ENCODE data around the gene TMCO4. TPM values are rescaled to one million over a fixed set of nuclear protein-coding genes. Genes with fewer than 3 reads are reported as not detected.

The TMCO4 gene
- total RNA-seq, 1 donor from 2014 or later: 32.6 TPM

- no peak for DNase-seq (ENCODE audit: low read depth)
Observed at GRCh38 chr1:19656780-19657466, 142.8 kb downstream of the TMCO4 start.

- no peak for DNase-seq (ENCODE audit: low read depth)
Observed at GRCh38 chr1:19656134-19656779, 143.5 kb downstream of the TMCO4 start.

DNA sequence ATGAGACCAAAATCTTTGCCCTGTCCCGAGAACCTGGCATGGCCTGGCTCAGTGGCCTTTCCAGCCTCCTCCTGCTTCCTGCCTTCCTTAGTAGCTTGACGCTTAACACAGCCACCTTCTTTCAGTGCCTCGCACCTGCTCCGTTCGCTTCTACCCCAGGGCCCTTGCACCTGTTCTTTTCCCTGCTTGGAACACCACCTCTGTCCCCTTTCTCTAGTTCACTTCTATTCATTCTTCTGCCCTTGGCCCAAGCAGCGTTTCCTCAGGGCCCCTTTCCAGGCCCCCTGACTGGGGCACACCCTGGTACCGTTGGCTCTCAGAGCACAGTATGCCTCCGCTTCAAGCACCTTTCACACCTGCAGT is 144.0 kb downstream of the TMCO4 start:
- no peak for DNase-seq (ENCODE audit: low read depth)

GRCh38 chr1:19654886-19655717 is 144.6 kb downstream of the TMCO4 start:
- no peak for DNase-seq (ENCODE audit: low read depth)

GRCh38 chr1:19654386-19654785 is 145.3 kb downstream of the TMCO4 start:
- DNase-seq (ENCODE audit: low read depth): peak; percentile 43

DNA sequence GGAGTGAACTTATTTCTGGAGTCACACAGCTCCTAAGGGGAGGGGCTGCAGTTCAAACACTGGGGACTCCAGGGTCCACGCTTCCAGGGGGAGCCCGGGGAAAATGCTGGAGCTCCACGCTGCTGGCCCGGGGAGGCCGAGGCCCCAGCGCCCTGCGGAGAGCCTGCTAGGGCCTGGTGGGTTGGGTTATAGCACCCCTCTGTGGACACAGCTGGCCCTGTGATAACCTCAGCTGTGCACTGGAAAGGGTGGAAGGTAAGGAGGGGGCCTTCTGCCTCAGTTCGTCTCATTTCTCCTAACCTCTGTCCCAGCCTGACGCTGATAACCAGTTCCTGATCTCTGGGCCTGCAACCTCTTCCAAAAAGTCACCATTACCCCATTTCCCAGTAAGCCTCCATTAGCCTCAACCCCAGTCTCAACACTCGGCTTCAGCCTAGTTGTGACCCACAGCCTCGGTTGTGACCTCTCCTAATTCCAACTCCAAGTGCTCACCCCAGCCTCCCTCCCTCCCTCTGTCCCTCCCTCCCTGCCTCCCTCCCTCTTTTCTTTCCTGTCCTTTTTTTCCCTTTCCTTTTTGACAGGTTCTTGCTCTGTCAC is 148.5 kb downstream of the TMCO4 start:
- DNase-seq (ENCODE audit: low read depth): peak; percentile 10

DNA sequence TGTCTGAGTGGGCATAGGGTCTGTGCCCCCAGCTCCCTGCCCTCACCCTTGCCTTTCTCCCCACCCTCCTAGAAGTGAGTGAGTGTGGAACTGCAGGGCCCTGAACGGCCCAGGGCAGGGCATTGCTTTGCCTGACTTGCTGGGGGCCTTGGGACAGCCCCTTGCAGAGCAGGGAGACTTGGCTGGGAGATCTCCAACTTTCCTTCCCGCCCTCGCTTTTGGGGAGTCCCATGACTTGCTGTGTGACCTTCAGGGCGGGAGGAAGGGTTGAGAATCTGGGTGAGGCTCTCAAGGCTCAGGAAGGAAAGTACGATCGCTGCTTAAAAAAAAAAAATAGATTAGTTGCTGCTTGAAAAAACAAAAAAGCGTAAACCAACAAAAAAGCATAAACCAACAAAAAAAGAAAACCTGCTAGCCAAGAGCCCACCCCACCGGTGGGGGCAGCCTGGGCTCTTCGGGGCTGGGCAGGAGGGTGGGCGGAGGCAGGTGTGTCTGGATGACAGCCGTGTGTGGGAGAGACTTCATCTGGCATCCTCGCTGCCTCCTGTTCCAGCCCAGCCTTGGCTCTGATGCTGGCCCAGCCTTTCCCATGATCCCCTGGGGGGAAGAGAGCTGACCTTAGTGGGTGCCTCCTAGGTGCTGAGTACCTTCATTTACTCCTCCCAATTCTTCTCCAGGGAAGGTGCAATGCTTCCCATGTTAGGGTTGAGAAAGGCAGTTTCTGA is 149.1 kb downstream of the TMCO4 start:
- no peak for DNase-seq (ENCODE audit: low read depth)

DNA sequence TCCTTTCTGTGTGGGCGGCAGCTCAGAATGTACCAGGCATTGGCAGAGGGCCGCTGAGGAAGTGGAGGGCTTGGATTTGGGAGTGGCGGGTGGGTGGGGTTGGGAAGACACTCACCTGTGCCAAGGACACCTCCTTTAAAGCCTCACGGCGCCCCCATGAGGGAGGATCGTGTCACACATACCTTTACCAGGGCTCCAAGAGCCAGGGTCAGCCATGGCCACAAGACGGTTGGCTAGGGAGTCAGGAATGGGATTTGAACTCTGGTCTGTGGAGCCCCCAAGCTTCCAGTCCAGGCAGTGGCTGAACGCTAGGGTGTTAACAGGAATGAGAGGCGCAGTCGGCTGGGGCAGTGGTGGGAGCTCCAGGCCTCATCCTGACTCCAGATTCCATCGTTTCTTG is 151.0 kb downstream of the TMCO4 start:
- peak; percentile 19 for DNase-seq (ENCODE audit: low read depth)

GRCh38 chr1:19648239-19648638 is 151.5 kb downstream of the TMCO4 start:
- no peak for DNase-seq (ENCODE audit: low read depth)

- no peak for DNase-seq (ENCODE audit: low read depth)
Observed at GRCh38 chr1:19647643-19648042, 152.1 kb downstream of the TMCO4 start.

GRCh38 chr1:19646377-19647319 is 153.1 kb downstream of the TMCO4 start:
- DNase-seq (ENCODE audit: low read depth): no peak

GRCh38 chr1:19645411-19646251 is 154.1 kb downstream of the TMCO4 start:
- DNase-seq (ENCODE audit: low read depth): no peak

- no peak for DNase-seq (ENCODE audit: low read depth)
Observed at GRCh38 chr1:19644681-19645410, 154.9 kb downstream of the TMCO4 start.

DNA sequence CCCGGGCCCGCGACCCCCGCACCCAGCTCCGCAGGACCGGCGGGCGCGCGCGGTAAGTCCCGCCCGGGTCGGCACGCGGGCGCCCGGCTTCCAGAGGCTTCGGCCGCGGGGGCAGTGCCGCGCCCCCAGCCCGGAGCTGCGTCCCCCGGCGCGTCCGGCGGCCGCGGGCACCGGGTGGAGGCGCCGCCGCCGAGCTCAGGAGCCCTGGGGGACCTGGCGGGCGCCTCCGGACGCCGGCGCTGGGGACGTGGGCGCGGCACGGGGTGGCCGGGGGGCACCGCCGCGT is 155.4 kb downstream of the TMCO4 start:
- no peak for DNase-seq (ENCODE audit: low read depth)

- no peak for DNase-seq (ENCODE audit: low read depth)
Observed at GRCh38 chr1:19643602-19644394, 155.9 kb downstream of the TMCO4 start, which contains the start of gene NBL1. Gene NBL1, plus strand, starts transcription at chr1:19644311. Its CDS starts 10,720 bp downstream, at chr1:19655031.

DNA sequence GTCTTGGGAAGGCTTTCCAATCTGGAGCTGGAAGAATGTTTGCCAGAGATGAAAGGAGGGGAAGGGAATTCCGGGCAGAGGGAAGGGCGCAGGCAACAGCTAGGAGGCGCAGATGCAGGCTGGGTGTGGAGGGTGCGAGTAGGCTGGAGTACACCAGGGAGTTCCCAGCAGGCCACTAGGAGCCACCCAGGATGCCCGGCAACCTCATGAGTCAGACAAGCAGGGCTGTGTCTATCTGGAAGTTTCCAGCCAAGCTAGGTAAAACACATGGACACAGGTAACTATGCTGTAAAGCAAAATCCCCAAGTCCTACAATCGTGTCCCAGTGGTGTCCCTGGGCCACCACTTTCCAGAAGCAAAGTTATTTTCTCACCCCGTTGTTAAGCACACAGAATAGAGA is 156.6 kb downstream of the TMCO4 start:
- peak; percentile 55 for DNase-seq (ENCODE audit: low read depth)

GRCh38 chr1:19640363-19641316 is 159.1 kb downstream of the TMCO4 start:
- peak; percentile 89 for DNase-seq (ENCODE audit: low read depth)

All from renal cortical epithelial cell (primary cell).